ENCODE data around the gene SIL1.
"Not testable (repeated sequence)": the region's sequence is repeated elsewhere in the genome, so short reads cannot be mapped to it uniquely, and the experiment has no call there.

The SIL1 gene

GRCh38 chr5:139199321-139199720 is 1.2 kb upstream of the SIL1 start:
- no peaks in the 10 kb centered on the region for H3K9me3 ChIP-seq (ENCODE audit: control insufficient read depth, insufficient read depth, low read length)
- no peaks in the 10 kb centered on the region for H3K27me3 ChIP-seq (ENCODE audit: control insufficient read depth, insufficient read depth, low read length)
- H3K27ac ChIP-seq (ENCODE audit: low read depth, low read length), result no peak overlapping the region
- H3K9ac ChIP-seq (ENCODE audit: low read depth, low read length), result no peak overlapping the region
- no peaks in the 10 kb centered on the region for H3K36me3 ChIP-seq (ENCODE audit: control insufficient read depth, insufficient read depth, low read length)
- H3K4me3 ChIP-seq (ENCODE audit: low read depth, low read length), result no peak overlapping the region
- 0 out of 2 replicates have a peak, but pooled peaks cover 4% of the 10 kb centered on the region for H3K4me1 ChIP-seq (ENCODE audit: control insufficient read depth, insufficient read depth, low read length)

- Histone ChIP-seq H3K36me3 (ENCODE audit: control insufficient read depth, insufficient read depth, low read length) (no peaks in the 10 kb centered on the region), H3K9me3 (ENCODE audit: control insufficient read depth, insufficient read depth, low read length) (no peaks in the 10 kb centered on the region), H3K4me1 (ENCODE audit: control insufficient read depth, insufficient read depth, low read length) (0 out of 2 replicates have a peak, but pooled peaks cover 4% of the 10 kb centered on the region), H3K4me3 (ENCODE audit: low read depth, low read length) (no peak overlapping the region), H3K27me3 (ENCODE audit: control insufficient read depth, insufficient read depth, low read length) (no peaks in the 10 kb centered on the region), H3K27ac (ENCODE audit: low read depth, low read length) (no peak overlapping the region), H3K9ac (ENCODE audit: low read depth, low read length) (no peak overlapping the region)
Measured at GRCh38 chr5:139196296-139196956, 1.7 kb downstream of the SIL1 start.

DNA sequence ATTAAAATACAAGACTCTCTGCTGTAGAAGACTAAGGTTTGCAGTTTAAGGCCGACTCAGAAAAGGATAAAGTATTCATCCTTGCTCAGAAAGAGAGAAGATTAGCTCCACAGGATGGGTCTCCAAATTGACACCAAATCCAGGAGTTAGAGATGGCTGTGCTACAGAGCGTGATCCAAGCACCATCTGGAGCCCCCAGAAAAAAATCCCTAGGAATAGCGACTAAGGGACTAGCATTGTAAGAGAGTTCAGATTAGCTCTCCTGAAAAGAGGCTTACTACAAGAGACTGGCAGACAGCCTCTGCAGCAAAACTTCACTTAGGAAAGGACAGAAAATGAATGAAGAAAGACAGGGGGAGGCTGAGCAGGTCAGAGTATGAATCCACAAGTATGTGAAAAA is 3.7 kb downstream of the SIL1 start:
- Histone ChIP-seq H3K4me1 (ENCODE audit: control insufficient read depth, insufficient read depth, low read length) (0 out of 2 replicates have a peak, but pooled peaks cover 4% of the 10 kb centered on the region), H3K36me3 (ENCODE audit: control insufficient read depth, insufficient read depth, low read length) (no peaks in the 10 kb centered on the region), H3K9me3 (ENCODE audit: control insufficient read depth, insufficient read depth, low read length) (no peaks in the 10 kb centered on the region), H3K27ac (ENCODE audit: low read depth, low read length) (no peak overlapping the region), H3K27me3 (ENCODE audit: control insufficient read depth, insufficient read depth, low read length) (no peaks in the 10 kb centered on the region), H3K9ac (ENCODE audit: low read depth, low read length) (no peak overlapping the region), H3K4me3 (ENCODE audit: low read depth, low read length) (no peak overlapping the region)

GRCh38 chr5:139193928-139194327 is 4.2 kb downstream of the SIL1 start:
- no peaks in the 10 kb centered on the region for H3K27me3 ChIP-seq (ENCODE audit: control insufficient read depth, insufficient read depth, low read length)
- H3K4me1 ChIP-seq (ENCODE audit: control insufficient read depth, insufficient read depth, low read length), result 0 out of 2 replicates have a peak, but pooled peaks cover 4% of the 10 kb centered on the region
- no peaks in the 10 kb centered on the region for H3K36me3 ChIP-seq (ENCODE audit: control insufficient read depth, insufficient read depth, low read length)
- no peak overlapping the region for H3K27ac ChIP-seq (ENCODE audit: low read depth, low read length)
- no peak overlapping the region for H3K4me3 ChIP-seq (ENCODE audit: low read depth, low read length)
- H3K9me3 ChIP-seq (ENCODE audit: control insufficient read depth, insufficient read depth, low read length), result no peaks in the 10 kb centered on the region
- H3K9ac ChIP-seq (ENCODE audit: low read depth, low read length), result no peak overlapping the region

- not testable (repeated sequence) for H3K9ac ChIP-seq (ENCODE audit: low read depth, low read length); H3K4me1 ChIP-seq (ENCODE audit: control insufficient read depth, insufficient read depth, low read length); H3K27me3 ChIP-seq (ENCODE audit: control insufficient read depth, insufficient read depth, low read length); H3K4me3 ChIP-seq (ENCODE audit: low read depth, low read length); H3K36me3 ChIP-seq (ENCODE audit: control insufficient read depth, insufficient read depth, low read length); H3K27ac ChIP-seq (ENCODE audit: low read depth, low read length); H3K9me3 ChIP-seq (ENCODE audit: control insufficient read depth, insufficient read depth, low read length)
Measured at GRCh38 chr5:139192906-139193305, 5.3 kb downstream of the SIL1 start.

- H3K36me3 ChIP-seq (ENCODE audit: control insufficient read depth, insufficient read depth, low read length); H3K27me3 ChIP-seq (ENCODE audit: control insufficient read depth, insufficient read depth, low read length); H3K4me1 ChIP-seq (ENCODE audit: control insufficient read depth, insufficient read depth, low read length); H3K9me3 ChIP-seq (ENCODE audit: control insufficient read depth, insufficient read depth, low read length); H3K4me3 ChIP-seq (ENCODE audit: low read depth, low read length); H3K9ac ChIP-seq (ENCODE audit: low read depth, low read length); H3K27ac ChIP-seq (ENCODE audit: low read depth, low read length): not testable (repeated sequence)
Measured at GRCh38 chr5:139191954-139192353, 6.2 kb downstream of the SIL1 start.

DNA sequence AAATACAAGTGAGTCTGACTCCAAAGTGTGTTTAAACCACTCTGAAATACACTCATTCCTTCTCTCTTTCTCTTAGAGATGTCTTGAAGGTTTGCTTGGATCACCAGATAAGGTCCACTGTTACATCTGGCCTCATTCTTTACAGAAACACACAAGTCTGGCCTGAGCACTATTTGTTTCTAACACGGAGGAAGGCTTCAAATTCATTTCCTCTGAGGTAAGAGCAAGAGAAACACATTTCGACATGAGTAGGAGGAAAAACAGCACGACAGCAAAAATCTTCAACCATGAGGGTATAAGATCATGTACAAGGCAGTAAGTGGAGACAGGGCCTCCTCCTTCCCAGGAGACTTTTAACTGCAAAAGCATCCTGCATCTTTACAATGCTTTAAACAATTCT is 8.0 kb downstream of the SIL1 start:
- H3K27ac ChIP-seq (ENCODE audit: low read depth, low read length), result no peak overlapping the region
- no peaks in the 10 kb centered on the region for H3K4me1 ChIP-seq (ENCODE audit: control insufficient read depth, insufficient read depth, low read length)
- H3K9ac ChIP-seq (ENCODE audit: low read depth, low read length), result no peak overlapping the region
- no peaks in the 10 kb centered on the region for H3K9me3 ChIP-seq (ENCODE audit: control insufficient read depth, insufficient read depth, low read length)
- no peak overlapping the region for H3K4me3 ChIP-seq (ENCODE audit: low read depth, low read length)
- H3K36me3 ChIP-seq (ENCODE audit: control insufficient read depth, insufficient read depth, low read length), result no peaks in the 10 kb centered on the region
- H3K27me3 ChIP-seq (ENCODE audit: control insufficient read depth, insufficient read depth, low read length), result no peaks in the 10 kb centered on the region

GRCh38 chr5:139188558-139189270 is 9.5 kb downstream of the SIL1 start:
- H3K27me3 ChIP-seq (ENCODE audit: control insufficient read depth, insufficient read depth, low read length), result no peaks in the 10 kb centered on the region
- H3K9me3 ChIP-seq (ENCODE audit: control insufficient read depth, insufficient read depth, low read length), result no peaks in the 10 kb centered on the region

DNA sequence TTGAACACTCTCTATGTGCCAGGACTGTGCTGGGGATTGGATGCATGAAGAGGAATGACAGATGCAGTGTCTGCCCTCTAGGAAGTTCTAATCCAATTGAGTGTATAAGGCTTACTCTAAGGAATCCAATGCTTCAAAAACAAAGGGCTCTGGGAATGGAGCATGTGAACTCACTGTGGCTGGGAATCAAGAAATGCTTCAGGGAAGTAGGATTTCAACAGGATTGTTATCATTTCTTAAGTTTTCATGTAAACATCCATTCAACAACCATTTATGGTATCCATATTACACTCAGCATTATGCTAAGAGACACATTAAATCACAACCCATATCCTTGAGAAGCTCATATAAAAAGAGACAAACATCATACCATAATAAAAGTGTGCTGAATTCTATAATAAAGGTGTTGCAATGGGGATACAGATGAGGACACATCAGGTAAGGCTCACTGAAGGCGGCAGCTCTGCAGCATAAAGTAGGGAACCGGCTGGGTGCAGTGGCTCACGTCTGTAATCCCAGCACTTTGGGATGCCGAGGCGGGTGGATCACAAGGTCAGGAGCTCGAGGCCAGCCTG is 11.3 kb downstream of the SIL1 start:
- Histone ChIP-seq H3K4me3 (ENCODE audit: low read depth, low read length) (no peak overlapping the region), H3K4me1 (ENCODE audit: control insufficient read depth, insufficient read depth, low read length) (no peaks in the 10 kb centered on the region), H3K9me3 (ENCODE audit: control insufficient read depth, insufficient read depth, low read length) (no peaks in the 10 kb centered on the region), H3K9ac (ENCODE audit: low read depth, low read length) (no peak overlapping the region), H3K36me3 (ENCODE audit: control insufficient read depth, insufficient read depth, low read length) (no peaks in the 10 kb centered on the region), H3K27ac (ENCODE audit: low read depth, low read length) (no peak overlapping the region), H3K27me3 (ENCODE audit: control insufficient read depth, insufficient read depth, low read length) (no peaks in the 10 kb centered on the region)

More at GRCh38 chr5:139188558-139189270, 9.5 kb downstream of the SIL1 start:
- Histone ChIP-seq H3K36me3 (ENCODE audit: control insufficient read depth, insufficient read depth, low read length) (no peaks in the 10 kb centered on the region), H3K9ac (ENCODE audit: low read depth, low read length) (no peak overlapping the region), H3K4me1 (ENCODE audit: control insufficient read depth, insufficient read depth, low read length) (no peaks in the 10 kb centered on the region), H3K4me3 (ENCODE audit: low read depth, low read length) (no peak overlapping the region), H3K27ac (ENCODE audit: low read depth, low read length) (no peak overlapping the region)

DNA sequence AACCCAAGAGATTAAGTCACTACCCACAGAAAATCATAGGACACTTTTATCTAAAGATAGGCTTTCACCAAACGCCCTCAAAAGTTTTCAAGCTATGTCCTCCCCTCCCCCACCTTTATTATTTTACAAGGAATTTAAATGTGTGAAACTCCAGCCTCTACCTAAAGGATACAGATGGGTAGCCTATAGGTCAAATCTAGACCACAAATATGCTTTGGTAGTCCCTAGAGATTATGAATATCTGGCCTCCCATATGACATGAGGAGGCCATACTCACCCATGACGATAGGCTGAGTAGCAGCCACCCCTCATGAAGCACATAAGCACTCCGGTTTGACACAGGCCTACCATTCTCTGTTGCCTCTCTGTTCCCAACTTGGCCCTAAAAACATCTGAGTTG is 11.9 kb downstream of the SIL1 start:
- no peak overlapping the region for H3K9ac ChIP-seq (ENCODE audit: low read depth, low read length)
- no peak overlapping the region for H3K4me3 ChIP-seq (ENCODE audit: low read depth, low read length)
- no peak overlapping the region for H3K27ac ChIP-seq (ENCODE audit: low read depth, low read length)
- no peaks in the 10 kb centered on the region for H3K27me3 ChIP-seq (ENCODE audit: control insufficient read depth, insufficient read depth, low read length)
- no peaks in the 10 kb centered on the region for H3K4me1 ChIP-seq (ENCODE audit: control insufficient read depth, insufficient read depth, low read length)
- no peaks in the 10 kb centered on the region for H3K36me3 ChIP-seq (ENCODE audit: control insufficient read depth, insufficient read depth, low read length)
- no peaks in the 10 kb centered on the region for H3K9me3 ChIP-seq (ENCODE audit: control insufficient read depth, insufficient read depth, low read length)

GRCh38 chr5:139185589-139185988 is 12.6 kb downstream of the SIL1 start:
- no peak overlapping the region for H3K27ac ChIP-seq (ENCODE audit: low read depth, low read length)
- no peaks in the 10 kb centered on the region for H3K9me3 ChIP-seq (ENCODE audit: control insufficient read depth, insufficient read depth, low read length)
- no peaks in the 10 kb centered on the region for H3K27me3 ChIP-seq (ENCODE audit: control insufficient read depth, insufficient read depth, low read length)
- H3K36me3 ChIP-seq (ENCODE audit: control insufficient read depth, insufficient read depth, low read length), result no peaks in the 10 kb centered on the region
- H3K9ac ChIP-seq (ENCODE audit: low read depth, low read length), result no peak overlapping the region
- H3K4me3 ChIP-seq (ENCODE audit: low read depth, low read length), result no peak overlapping the region
- no peaks in the 10 kb centered on the region for H3K4me1 ChIP-seq (ENCODE audit: control insufficient read depth, insufficient read depth, low read length)

Data from HUES48 (cell line).